ENCODE measurements around the gene PHC2.

PHC2 gene, protein sequence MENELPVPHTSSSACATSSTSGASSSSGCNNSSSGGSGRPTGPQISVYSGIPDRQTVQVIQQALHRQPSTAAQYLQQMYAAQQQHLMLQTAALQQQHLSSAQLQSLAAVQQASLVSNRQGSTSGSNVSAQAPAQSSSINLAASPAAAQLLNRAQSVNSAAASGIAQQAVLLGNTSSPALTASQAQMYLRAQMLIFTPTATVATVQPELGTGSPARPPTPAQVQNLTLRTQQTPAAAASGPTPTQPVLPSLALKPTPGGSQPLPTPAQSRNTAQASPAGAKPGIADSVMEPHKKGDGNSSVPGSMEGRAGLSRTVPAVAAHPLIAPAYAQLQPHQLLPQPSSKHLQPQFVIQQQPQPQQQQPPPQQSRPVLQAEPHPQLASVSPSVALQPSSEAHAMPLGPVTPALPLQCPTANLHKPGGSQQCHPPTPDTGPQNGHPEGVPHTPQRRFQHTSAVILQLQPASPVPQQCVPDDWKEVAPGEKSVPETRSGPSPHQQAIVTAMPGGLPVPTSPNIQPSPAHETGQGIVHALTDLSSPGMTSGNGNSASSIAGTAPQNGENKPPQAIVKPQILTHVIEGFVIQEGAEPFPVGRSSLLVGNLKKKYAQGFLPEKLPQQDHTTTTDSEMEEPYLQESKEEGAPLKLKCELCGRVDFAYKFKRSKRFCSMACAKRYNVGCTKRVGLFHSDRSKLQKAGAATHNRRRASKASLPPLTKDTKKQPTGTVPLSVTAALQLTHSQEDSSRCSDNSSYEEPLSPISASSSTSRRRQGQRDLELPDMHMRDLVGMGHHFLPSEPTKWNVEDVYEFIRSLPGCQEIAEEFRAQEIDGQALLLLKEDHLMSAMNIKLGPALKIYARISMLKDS

GRCh38 chr1:33430692-33431593 lies at the start of gene PHC2:
TSS of gene PHC2 (minus strand) at chr1:33431095. CDS start at chr1:33375539, 55,556 bp downstream.
- peak; percentile 92 to 94 for DNase-seq

DNA sequence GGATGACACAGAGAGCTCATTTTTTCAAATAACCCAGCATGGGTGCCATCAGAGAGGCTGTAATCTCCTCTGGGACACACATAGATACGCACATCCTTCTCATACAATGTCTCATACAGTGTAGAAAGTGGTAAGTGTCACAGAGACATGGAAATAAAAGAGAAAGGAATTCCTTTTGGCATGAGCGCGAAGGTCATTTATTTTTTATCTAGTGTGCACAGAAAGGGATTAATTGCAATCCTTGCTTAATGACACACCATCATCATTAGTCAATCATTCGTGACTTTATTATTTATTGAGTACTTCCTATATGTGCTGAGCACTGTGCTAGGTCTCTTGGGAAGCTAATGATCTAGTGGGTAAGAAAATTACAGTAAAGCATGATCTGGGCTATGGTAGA lies 46.6 kb upstream of the PHC2 start:
- no peak for DNase-seq

GRCh38 chr1:33473900-33474299 lies 43.0 kb upstream of the PHC2 start:
- DNase-seq, result no peak

DNA sequence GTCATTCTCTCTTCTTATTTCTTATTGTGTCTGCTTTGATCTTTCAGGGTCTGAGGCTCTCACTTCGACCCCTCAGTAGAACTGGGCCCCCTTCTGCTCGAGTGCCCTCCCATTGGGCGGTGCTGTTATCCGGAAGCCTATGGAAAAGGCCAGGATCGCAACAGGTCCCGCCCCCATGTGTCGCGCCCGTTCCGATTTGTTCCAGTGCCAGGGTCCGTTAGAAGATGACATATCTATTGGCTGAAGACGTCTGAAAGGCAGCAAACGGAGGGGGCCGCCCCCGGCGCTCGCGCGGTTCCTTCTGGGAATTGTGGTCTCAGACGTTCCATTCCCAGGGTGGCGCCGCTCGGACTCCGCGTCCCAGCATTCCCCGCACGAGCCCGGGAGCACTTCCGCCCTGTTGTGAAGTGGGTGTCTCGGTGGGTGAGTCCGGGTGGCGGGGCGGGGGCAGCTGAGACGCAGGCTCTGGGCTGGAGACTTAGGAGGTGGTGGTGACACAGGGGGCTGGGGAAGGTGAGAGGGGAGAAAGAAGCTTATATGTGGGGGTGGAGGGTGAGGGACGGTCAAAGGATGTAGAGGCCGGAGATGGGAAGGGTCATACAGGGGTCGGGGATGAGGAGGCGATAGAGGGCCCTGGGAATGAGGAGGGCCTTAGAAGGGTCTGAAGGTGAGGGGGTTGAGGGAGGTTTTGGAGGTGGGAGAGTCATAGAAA lies 41.5 kb upstream of the PHC2 start, which contains the start of gene ZSCAN20:
TSS of gene ZSCAN20 (plus strand) at position 377 of the 712 bp plus-strand sequence. CDS start 6,644 bp downstream, outside the sequence.
- peak; percentile 92 to 94 for DNase-seq

- DNase-seq, result no peak
Measured at GRCh38 chr1:33471416-33471815, 40.5 kb upstream of the PHC2 start.

DNA sequence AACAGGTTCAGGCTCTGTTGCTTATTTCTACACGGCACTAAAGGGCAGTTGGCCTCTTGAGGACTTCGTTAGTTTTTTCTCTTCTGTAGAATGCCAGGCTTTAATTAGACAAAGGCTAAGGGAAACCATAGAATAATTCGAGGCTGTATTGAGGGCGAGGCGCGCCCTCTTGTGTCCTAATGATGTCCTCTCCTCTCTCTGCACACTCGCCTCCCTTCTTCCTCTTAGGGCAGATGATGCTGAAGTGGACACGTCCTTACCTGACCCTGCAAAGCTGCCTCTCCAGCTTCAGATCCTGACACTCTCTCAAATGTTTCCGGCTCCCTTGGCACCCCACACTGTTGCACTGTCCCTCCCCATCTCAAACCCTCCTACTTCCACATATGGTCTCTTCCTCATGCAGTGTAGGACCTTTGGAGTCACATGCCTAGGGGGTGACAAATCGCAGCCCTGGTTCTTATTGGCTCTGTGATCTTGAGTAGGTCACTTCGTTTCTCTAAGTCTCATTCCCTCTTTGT lies 39.7 kb upstream of the PHC2 start:
- peak; percentile 63 to 71 for DNase-seq

- DNase-seq, result no peak
Measured at GRCh38 chr1:33469691-33470090, 38.8 kb upstream of the PHC2 start.

DNA sequence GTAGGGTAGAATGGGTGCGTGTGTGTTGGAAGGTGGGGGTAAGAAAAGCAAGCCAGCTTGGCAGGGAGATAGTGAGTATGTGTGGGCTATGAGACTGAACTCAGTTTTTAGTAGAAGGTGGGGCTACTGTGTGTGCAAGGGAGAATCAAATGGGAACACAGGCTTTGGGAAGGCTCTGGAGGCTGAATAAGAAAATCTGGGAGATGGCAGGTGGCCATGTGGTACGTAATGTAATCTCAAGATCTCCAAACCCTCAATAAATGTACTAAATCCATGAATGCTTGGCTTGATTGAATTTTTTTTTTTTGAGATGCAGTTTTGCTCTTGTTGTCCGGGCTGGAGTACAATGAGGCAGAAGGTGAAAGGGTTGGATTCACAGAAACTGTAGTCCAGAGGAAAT lies 38.1 kb upstream of the PHC2 start:
- no peak for DNase-seq

DNA sequence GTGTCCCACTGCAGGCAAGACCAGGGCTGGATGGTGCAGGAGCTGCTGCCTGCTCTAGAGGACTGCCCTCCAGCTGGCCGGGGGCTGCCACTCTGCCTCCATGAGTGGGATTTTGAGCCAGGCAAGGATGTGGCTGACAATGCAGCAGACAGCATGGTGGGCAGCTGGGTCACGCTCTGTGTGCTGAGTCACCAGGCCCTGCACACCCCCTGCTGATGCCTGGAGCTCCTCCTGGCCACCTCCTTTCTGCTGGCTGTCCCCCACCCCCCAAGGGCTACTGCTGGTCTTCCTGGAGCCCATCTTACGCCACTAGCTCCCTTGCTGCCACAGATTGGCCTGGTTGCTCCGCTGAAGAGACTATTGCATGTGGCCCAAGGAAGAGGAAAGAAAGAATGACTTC lies 37.6 kb upstream of the PHC2 start:
- no peak for DNase-seq

DNA sequence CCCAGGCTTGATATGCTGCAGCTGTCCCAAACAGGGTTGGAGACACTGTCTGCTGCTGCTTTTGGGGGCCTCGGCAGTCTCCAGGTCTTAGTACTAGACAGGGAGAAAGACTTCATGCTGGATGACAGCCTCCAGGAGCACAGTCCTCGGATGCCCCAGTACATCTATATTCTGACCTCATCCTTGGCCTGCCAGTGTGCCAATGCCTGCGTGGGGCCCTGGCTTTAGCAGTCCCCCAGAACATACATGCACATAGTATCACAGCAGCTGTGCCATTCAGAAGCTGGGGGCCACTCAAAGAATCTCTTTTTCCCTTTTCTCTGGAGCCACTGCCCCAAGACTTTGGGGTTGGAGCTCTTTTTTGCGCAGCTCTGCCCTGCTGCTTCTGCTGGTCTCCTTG lies 37.1 kb upstream of the PHC2 start:
- no peak for DNase-seq

- no peak for DNase-seq
Measured at GRCh38 chr1:33466159-33466558, 35.3 kb upstream of the PHC2 start.

GRCh38 chr1:33465316-33465715 lies 34.4 kb upstream of the PHC2 start:
- no peak for DNase-seq

DNA sequence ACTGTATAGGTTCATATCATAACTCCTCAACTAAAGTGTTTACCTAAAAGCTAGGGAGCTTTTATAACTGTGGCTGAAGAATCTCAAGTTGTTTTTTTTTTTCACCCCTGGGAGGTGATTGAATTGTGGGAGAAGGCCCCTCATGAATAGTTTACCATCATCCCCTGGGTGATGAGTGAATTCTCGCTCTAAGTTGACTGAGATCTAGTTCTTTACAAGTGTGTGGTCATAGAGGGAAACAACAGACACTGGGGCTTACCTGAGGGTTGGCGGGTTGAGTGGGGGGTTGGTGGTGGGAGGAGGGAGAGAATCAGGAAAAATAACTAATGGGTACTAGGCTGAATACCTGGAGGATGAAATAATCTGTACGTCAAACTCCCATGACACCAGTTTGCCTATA lies 33.7 kb upstream of the PHC2 start:
- no peak for DNase-seq

- no peak for DNase-seq
Measured at GRCh38 chr1:33462405-33463164, 31.7 kb upstream of the PHC2 start.

- DNase-seq, result no peak
Measured at GRCh38 chr1:33460947-33461629, 30.2 kb upstream of the PHC2 start.

DNA sequence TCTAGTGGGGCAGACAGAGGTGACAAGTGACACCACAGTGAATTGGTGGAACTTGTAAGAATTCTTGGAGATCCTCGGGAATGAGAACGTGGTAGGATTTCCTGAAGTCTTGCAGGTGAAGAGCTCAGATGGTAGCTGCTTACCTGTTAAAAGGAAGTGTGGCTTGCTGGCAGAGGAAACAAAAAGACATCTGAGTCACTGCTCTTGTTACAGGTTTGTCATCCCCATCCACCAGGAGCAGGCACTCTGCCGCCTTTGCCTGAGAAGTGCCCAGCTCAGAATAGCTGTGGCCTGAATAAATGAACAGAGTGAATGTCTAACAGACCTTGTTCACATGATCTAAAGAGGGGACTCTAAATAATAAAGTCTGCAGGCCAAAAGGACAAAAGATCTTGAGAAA lies 29.2 kb upstream of the PHC2 start:
- no peak for DNase-seq

- no peak for DNase-seq
Measured at GRCh38 chr1:33459691-33460090, 28.8 kb upstream of the PHC2 start.

- no peak for DNase-seq
Measured at GRCh38 chr1:33456502-33456886, 25.6 kb upstream of the PHC2 start.

DNA sequence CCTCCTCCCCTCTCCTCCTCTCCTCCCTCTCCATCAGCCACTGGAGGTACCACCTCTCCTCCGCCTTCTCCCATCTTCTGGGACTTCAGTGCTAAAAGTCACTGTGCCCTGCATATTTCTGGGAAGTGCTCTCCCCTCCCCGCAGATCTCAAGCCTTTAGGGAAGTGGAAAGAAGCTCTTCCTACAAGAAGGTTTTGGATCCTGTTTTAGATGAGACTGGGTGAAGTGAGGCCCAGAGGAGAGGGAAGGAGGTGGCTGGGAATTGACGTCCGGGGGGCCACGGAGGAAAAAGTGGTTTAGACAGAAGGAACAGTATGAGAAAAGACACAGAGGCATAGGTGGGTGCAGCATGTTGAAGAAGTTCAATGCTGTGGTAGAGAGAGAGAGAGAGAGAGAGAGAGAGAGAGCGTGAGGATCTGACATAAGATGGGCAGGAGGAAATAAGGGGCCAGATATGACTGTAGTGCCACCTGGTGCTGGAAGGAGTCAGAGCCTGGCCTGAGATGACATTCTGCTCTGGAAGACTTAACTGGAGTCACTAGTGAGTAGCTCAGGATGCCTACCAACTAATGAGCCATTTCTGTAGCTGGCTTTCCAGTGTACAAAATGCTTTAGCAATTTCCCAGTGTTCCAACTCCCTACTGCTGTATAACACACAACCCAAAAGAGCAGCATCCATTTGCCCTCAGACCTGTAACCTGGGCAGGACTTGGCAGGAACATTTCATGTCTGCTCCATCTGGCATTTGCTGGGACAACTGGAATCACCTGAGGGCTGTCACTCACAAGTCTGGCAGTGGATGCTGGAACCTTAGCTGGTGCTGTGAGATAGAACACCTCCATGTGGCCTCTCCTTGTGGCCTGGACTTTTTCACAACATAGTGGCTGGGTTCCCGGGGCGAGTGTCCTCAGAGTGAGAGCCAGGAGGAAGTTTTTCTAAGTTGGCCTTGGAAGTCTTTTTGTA lies 24.9 kb upstream of the PHC2 start:
- peak; percentile 29 to 40 for DNase-seq

Data from activated CD4-positive, alpha-beta T cell treated with anti-CD3 and anti-CD28 coated beads, Interleukin-2, amount 50 U/mL, for 48 hours (primary cell).